Endothelial cell of umbilical vein (primary cell): ENCODE results near the gene YPEL1. TPM values are rescaled to one million over a fixed set of nuclear protein-coding genes. Genes with fewer than 3 reads are reported as not detected.
"Not testable (repeated sequence)": the region's sequence is repeated elsewhere in the genome, so short reads cannot be mapped to it uniquely, and the experiment has no call there.

Experiments used
- BruUV-seq: library from RNA; stranded (reverse); fragments of 400-500 nt; replicated peaks from 2 replicates; lab custom pipeline; 2021; lab: Mats Ljungman, UMichigan
- CTCF ChIA-PET: fragments of 300-600, 350-600 bp; sonication (Branson Sonifier 250); formaldehyde crosslinking; loops from one replicate; lab custom pipeline; 2021; ENCODE audit warnings: antibody characterized with exemption, inconsistent platforms; lab: Charles Lee
- POLR2A ChIA-PET: fragments of 300-600, 350-600 bp; sonication (Branson Sonifier 250); formaldehyde crosslinking; loops from one replicate; lab custom pipeline; 2021; ENCODE audit warnings: antibody characterized with exemption, inconsistent platforms; lab: Charles Lee
- DNase-seq: peaks from one replicate; pipeline ENCODE4 v3.0.0-alpha.2; 2011; ENCODE audit warnings: low read depth, low spot score
- FAIRE-seq: peaks from 2 replicates; lab custom pipeline; 2011; peaks lifted over from hg19 to GRCh38; lab: Jason Lieb, UNC
- H2AFZ ChIP-seq: 2 replicates; pipeline ENCODE4 v1.6.0; 2012; ENCODE audit warnings: low read depth, low read length, control low read depth, inconsistent platforms
- H3K27ac ChIP-seq: 2 replicates; pipeline ENCODE4 v1.5.1; 2011; ENCODE audit warnings: low read depth, mild to moderate bottlenecking, control low read depth, low read length, moderate library complexity; ENCODE audit not compliant: insufficient read depth
- H3K27me3 ChIP-seq, 2 experiments: 2 replicates each; pipeline versions ENCODE4 v1.6.0 to v1.6.1; 2011; ENCODE audit warnings: low read length in 2 of 2, mixed read lengths in 1 of 2; ENCODE audit not compliant: control insufficient read depth in 2 of 2, insufficient read depth in 2 of 2
- H3K36me3 ChIP-seq, 2 experiments: 2 replicates in 1 of 2; 3 replicates in 1 of 2; pipeline ENCODE4 v1.5.1; 2011; ENCODE audit warnings: low read length in 2 of 2, mild to moderate bottlenecking in 1 of 2, moderate library complexity in 1 of 2; ENCODE audit not compliant: control insufficient read depth in 2 of 2, insufficient read depth in 2 of 2; ENCODE audit errors: extremely low read depth in 1 of 2
- H3K4me1 ChIP-seq: 3 replicates; pipeline ENCODE4 v1.5.1; 2011; ENCODE audit warnings: mild to moderate bottlenecking, low read length; ENCODE audit not compliant: control insufficient read depth, insufficient read depth; ENCODE audit errors: extremely low read depth
- H3K4me2 ChIP-seq: 2 replicates; pipeline ENCODE4 v1.6.1; 2011; ENCODE audit warnings: low read length, control low read depth, mixed read lengths; ENCODE audit not compliant: insufficient read depth
- H3K4me3 ChIP-seq, 3 experiments: fragments of 200-600 bp in 1 of 3; sonication (generic), shearing (Covaris generic) in 1 of 3; replicated peaks in 1 of 3; 2 replicates each; pipeline ENCODE4 v1.5.1; 2011 to 2016; ENCODE audit warnings: control low read depth in 3 of 3, low read length in 3 of 3, mild to moderate bottlenecking in 2 of 3, inconsistent platforms in 1 of 3, low read depth in 1 of 3, moderate library complexity in 1 of 3; ENCODE audit not compliant: insufficient read depth in 1 of 3
- H3K79me2 ChIP-seq: 2 replicates; pipeline ENCODE4 v1.6.0; 2012; ENCODE audit warnings: low read length, inconsistent platforms; ENCODE audit not compliant: control insufficient read depth, insufficient read depth
- H3K9ac ChIP-seq: replicated peaks from 2 replicates; pipeline ENCODE3; 2011; ENCODE audit warnings: low read length, control low read depth; ENCODE audit not compliant: insufficient read depth; ENCODE audit errors: extremely low read depth
- H3K9me1 ChIP-seq: replicated peaks from 3 replicates; pipeline ENCODE4 v1.6.0; 2011; ENCODE audit warnings: mild to moderate bottlenecking, low read length; ENCODE audit not compliant: control insufficient read depth, insufficient read depth; ENCODE audit errors: extremely low read depth
- H3K9me3 ChIP-seq: replicated peaks from 2 replicates; pipeline ENCODE4 v1.5.1; 2012; ENCODE audit warnings: low read length, inconsistent platforms; ENCODE audit not compliant: control insufficient read depth, insufficient read depth
- H4K20me1 ChIP-seq: replicated peaks from 2 replicates; pipeline ENCODE3; 2011; ENCODE audit warnings: mild to moderate bottlenecking, low read length; ENCODE audit not compliant: control insufficient read depth, insufficient read depth; ENCODE audit errors: extremely low read depth
- EZH2 ChIP-seq: IDR thresholded peaks from 2 replicates; pipeline ENCODE4 v1.6.1; 2012; ENCODE audit warnings: borderline replicate concordance, low read depth, mild to moderate bottlenecking, moderate library complexity, low read length, inconsistent platforms; ENCODE audit not compliant: severe bottlenecking
- FOS ChIP-seq: IDR thresholded peaks from 2 replicates; pipeline ENCODE4 v1.6.1; 2011; ENCODE audit warnings: mild to moderate bottlenecking, low read length, moderate library complexity, borderline replicate concordance; ENCODE audit not compliant: insufficient read depth
- GATA2 ChIP-seq: IDR thresholded peaks from 2 replicates; pipeline ENCODE4 v1.7.0; 2011; ENCODE audit warnings: low read depth, mild to moderate bottlenecking, moderate library complexity, mixed read lengths, low read length; ENCODE audit not compliant: insufficient read length, insufficient read depth
- JUN ChIP-seq: IDR thresholded peaks from 2 replicates; pipeline ENCODE4 v1.6.1; 2011; ENCODE audit warnings: borderline replicate concordance, low read depth; ENCODE audit not compliant: insufficient read length, insufficient read depth
- MYC ChIP-seq: IDR thresholded peaks from one replicate; pipeline ENCODE4 v1.6.1; 2011; ENCODE audit warnings: mild to moderate bottlenecking, low read depth, low read length
- POLR2A ChIP-seq: IDR thresholded peaks from 2 replicates; pipeline ENCODE4 v1.6.1; 2012; ENCODE audit warnings: low read depth, mild to moderate bottlenecking, control low read depth, low read length
- POLR2AphosphoS5 ChIP-seq: IDR thresholded peaks from 2 replicates; pipeline ENCODE4 v1.6.1; 2012; ENCODE audit warnings: low read depth, mild to moderate bottlenecking, control low read depth, low read length, moderate library complexity; ENCODE audit not compliant: insufficient read depth
- dilution Hi-C: fragments of 300-500 bp; cut with MboI; formaldehyde crosslinking; loops from one replicate; pipeline ENCODE4 v1.15.0; 2019; ENCODE audit warnings: low sequenced_read_pairs; ENCODE audit not compliant: extremely low pct_ligation_motif_present
- intact Hi-C: fragments of 100-400 bp; cut with micrococcal nuclease; formaldehyde crosslinking; loops from one replicate; pipeline ENCODE4 v1.10.0; 2022
- polyA plus RNA-seq, 4 experiments: library from polyadenylated mRNA; depleted of rRNA in 3 of 4; stranded (reverse) in 3 of 4; unstranded in 1 of 4; fragments of >200 nt; gene quantifications; 2 replicates each; pipeline versions ENCODE4 v1.2.1 to v1.2.3, GENCODE V29; 2011 to 2012; ENCODE audit warnings: missing spikeins in 1 of 4
- total RNA-seq: library from RNA; stranded (reverse); gene quantifications from 2 replicates; pipeline ENCODE4 v1.2.3, GENCODE V29; 2021
- TF ChIP-seq, protein P1 (sequence below): IDR thresholded peaks from 2 replicates; pipeline ENCODE4 v1.6.1; 2011; ENCODE audit not compliant: insufficient read depth, insufficient read length
- TF ChIP-seq, protein P2 (sequence below), 2 donors: IDR thresholded peaks; 1 replicate in 1 of 2; 2 replicates in 1 of 2; pipeline ENCODE4 v1.5.1; 2011; ENCODE audit warnings: low read length in 2 of 2, mild to moderate bottlenecking in 2 of 2, moderate library complexity in 2 of 2, control low read depth in 1 of 2, inconsistent platforms in 1 of 2, low read depth in 1 of 2; ENCODE audit not compliant: insufficient read depth in 1 of 2; ENCODE audit errors: extremely low read depth in 1 of 2

YPEL1 gene
- total and polyA plus RNA-seq, 2 donors (not counting 3 experiments of a cell fraction or from before 2014, with no cell fraction given), result 3.7 to 6.2 TPM

DNA sequence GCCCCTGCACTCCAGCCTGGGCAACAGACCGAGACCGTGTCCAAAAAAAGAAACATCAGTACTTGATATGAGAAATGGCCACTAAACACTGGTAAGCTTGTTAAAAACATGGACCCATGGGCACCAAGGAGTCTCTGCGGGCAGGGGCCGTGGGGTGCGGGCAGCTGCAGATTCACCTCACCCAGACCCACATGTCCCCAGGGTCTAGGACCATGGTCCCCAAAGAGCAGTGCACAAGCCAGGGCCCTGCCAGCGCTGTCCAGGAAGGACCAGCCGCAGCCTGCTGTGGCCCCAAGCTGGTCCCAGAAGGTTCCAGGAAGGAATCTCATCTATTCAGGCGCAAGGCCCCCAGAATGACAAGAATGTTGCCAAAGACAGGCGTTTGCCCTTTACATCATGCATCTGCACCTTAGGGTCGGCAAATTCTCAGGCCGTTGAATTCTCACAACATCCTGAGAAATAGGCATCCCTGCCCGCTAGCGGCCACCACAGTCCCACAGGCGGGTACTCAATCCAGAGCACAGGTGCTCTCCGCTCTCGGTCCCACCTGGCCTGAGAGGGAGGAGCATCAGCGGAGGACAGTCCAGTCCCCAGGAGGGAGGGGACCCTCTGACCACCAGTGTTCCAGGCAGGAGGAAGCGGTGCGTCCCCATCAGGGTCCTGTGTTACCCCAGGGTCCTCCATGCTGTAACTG lies 9.5 kb downstream of the YPEL1 start:
- Histone ChIP-seq H3K9ac (no peak overlapping the region), H3K4me2 (no peak overlapping the region), H3K4me3 (no peak overlapping the region), H3K9me3 (no peaks in the 10 kb centered on the region), H3K4me1 (no peaks in the 10 kb centered on the region), H2AFZ (no peak overlapping the region), H3K79me2 (no peaks in the 10 kb centered on the region), H3K36me3 (no peaks in the 10 kb centered on the region), H3K9me1 (no peaks in the 10 kb centered on the region), H4K20me1 (no peaks in the 10 kb centered on the region), H3K27ac (no peak overlapping the region), H3K27me3 (no peaks in the 10 kb centered on the region)
- dilution Hi-C loops (no loop called here), intact Hi-C loops (no loop called here)
- ChIA-PET CTCF (interaction anchor here (1.0 to 1.3 kb wide), 3 partner anchors 11 to 41 kb away, joined by 3 to 8 read pairs (median 4); no protein-coding TSS in a partner anchor), POLR2A (no interaction called here)
- FAIRE-seq (no peak), DNase-seq (no peak)
- no TSS peak for BruUV-seq
- TF ChIP-seq, protein P1, sequence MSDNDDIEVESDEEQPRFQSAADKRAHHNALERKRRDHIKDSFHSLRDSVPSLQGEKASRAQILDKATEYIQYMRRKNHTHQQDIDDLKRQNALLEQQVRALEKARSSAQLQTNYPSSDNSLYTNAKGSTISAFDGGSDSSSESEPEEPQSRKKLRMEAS, result no peak
- TF ChIP-seq MYC (no peak), EZH2 (no peak), FOS (no peak), POLR2AphosphoS5 (no peak), GATA2 (no peak), POLR2A (no peak), JUN (no peak)
- TF ChIP-seq, protein P2, sequence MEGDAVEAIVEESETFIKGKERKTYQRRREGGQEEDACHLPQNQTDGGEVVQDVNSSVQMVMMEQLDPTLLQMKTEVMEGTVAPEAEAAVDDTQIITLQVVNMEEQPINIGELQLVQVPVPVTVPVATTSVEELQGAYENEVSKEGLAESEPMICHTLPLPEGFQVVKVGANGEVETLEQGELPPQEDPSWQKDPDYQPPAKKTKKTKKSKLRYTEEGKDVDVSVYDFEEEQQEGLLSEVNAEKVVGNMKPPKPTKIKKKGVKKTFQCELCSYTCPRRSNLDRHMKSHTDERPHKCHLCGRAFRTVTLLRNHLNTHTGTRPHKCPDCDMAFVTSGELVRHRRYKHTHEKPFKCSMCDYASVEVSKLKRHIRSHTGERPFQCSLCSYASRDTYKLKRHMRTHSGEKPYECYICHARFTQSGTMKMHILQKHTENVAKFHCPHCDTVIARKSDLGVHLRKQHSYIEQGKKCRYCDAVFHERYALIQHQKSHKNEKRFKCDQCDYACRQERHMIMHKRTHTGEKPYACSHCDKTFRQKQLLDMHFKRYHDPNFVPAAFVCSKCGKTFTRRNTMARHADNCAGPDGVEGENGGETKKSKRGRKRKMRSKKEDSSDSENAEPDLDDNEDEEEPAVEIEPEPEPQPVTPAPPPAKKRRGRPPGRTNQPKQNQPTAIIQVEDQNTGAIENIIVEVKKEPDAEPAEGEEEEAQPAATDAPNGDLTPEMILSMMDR (IDR thresholded peaks at IDR 0.05; ENCODE audit: extremely low read depth in 1 of 2, insufficient read depth in 1 of 2, low read depth in 1 of 2, low read length in 2 of 2), result no peak

DNA sequence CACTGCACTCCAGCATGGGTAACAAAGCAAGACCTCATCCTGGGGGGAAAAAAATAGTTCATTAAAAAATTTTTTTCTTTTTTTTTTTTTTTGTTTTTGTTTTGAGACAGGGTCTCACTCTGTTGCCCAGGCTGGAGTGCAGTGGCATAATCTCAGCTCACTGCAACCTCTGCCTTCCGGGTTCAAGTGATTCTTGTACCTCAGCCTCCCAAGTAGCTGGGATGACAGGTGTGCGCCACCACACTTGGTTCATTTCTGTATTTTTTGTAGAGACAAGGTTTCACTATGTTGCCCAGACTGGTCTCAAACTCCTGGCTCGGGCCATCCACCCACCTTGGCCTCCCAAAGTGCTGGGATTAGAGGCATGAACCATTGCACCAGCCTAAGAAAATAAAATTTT lies 11.1 kb downstream of the YPEL1 start:
- intact Hi-C loops, H3K9me3 ChIP-seq, H3K27me3 ChIP-seq, FAIRE-seq, H3K36me3 ChIP-seq, H3K4me3 ChIP-seq, H3K79me2 ChIP-seq, H3K4me2 ChIP-seq, DNase-seq, POLR2A ChIA-PET, CTCF ChIA-PET, H3K9ac ChIP-seq, H2AFZ ChIP-seq, BruUV-seq, H4K20me1 ChIP-seq, H3K9me1 ChIP-seq, H3K4me1 ChIP-seq, H3K27ac ChIP-seq: not testable (repeated sequence)
- dilution Hi-C loops, result loop anchor here (25.0 kb wide), 1 partner anchor 213 kb away; no protein-coding TSS in a partner anchor
